Breast epithelium (tissue), 3 donors: ENCODE measurements around the gene ADAM11.

Experiments used
- POLR2A ChIP-seq: fragments of 450-650 bp; IDR thresholded peaks from one replicate; pipeline ENCODE4 v1.6.1; 2016; ENCODE audit warnings: antibody characterized with exemption, mild to moderate bottlenecking, moderate library complexity
- POLR2AphosphoS5 ChIP-seq, 3 donors: sonication (generic); formaldehyde crosslinking; IDR thresholded peaks; one replicate each; pipeline ENCODE4 v1.6.1; 2017; ENCODE audit warnings: antibody characterized with exemption in 3 of 3
- TF ChIP-seq, protein P1 (sequence below), 3 donors: fragments of 450-650 bp; IDR thresholded peaks; one replicate each; pipeline ENCODE4 v1.5.1; 2016 to 2017; ENCODE audit warnings: antibody characterized with exemption in 3 of 3, mild to moderate bottlenecking in 3 of 3, moderate library complexity in 3 of 3

DNA sequence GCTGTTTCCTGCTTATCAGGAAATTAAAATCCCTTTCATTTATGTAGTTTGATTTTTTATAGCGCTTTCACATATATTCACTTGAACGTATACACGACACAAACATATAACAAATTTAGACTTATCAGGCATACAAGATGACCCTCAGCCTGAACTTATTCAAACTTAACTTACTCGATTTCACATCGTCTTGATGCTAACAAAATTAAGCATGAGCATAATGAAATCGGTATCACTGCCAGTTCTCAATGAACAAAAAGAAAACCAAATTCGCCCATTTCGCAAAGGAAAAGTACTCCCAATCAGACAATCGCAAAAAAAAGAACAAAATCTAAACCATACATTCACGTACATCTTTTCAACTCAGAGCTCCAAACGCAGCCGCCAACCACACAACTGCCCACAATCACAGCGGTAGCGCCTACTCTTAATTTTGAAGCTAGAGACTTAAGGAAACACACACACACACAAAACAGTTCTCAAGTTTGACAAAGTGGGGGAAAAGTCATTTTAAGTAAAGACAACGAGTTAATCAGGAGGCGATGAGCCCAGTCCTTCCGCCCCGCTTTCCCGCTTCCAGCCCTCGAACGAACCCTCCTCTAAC lies 70.2 kb downstream of the ADAM11 start:
- TF ChIP-seq POLR2A (no peak), POLR2AphosphoS5 (IDR thresholded peaks at IDR 0.05) (peak in 2 of 3 donors; percentile 20 to 48)
- TF ChIP-seq, protein P1, sequence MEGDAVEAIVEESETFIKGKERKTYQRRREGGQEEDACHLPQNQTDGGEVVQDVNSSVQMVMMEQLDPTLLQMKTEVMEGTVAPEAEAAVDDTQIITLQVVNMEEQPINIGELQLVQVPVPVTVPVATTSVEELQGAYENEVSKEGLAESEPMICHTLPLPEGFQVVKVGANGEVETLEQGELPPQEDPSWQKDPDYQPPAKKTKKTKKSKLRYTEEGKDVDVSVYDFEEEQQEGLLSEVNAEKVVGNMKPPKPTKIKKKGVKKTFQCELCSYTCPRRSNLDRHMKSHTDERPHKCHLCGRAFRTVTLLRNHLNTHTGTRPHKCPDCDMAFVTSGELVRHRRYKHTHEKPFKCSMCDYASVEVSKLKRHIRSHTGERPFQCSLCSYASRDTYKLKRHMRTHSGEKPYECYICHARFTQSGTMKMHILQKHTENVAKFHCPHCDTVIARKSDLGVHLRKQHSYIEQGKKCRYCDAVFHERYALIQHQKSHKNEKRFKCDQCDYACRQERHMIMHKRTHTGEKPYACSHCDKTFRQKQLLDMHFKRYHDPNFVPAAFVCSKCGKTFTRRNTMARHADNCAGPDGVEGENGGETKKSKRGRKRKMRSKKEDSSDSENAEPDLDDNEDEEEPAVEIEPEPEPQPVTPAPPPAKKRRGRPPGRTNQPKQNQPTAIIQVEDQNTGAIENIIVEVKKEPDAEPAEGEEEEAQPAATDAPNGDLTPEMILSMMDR (IDR thresholded peaks at IDR 0.05) = no peak
